ENCODE results near the gene SPAG6.
"Not testable (repeated sequence)": the region's sequence is repeated elsewhere in the genome, so short reads cannot be mapped to it uniquely, and the experiment has no call there.

SPAG6 gene

DNA sequence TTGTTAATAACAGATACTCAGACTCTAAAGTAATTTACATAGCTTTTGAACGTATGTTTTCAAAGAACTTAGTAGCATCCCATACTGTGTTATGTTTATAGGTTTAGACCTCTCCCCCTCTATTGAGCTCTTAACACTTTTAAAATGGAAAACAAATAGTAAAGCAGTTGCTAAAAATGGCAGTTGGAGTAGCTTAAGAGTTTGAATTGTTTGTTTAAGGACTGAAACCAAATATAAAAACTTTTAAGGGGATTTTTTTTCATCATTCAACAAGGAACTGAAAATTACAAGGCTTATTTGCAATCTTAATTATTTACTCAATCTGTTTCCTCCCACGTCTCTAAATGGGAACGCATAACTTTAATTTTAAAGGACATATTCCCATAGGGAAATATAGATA lies 1.6 kb upstream of the SPAG6 start:
- DNase-seq, result no peak

- DNase-seq, result no peak
Measured at GRCh38 chr10:22344249-22344648, 1.0 kb upstream of the SPAG6 start.

DNA sequence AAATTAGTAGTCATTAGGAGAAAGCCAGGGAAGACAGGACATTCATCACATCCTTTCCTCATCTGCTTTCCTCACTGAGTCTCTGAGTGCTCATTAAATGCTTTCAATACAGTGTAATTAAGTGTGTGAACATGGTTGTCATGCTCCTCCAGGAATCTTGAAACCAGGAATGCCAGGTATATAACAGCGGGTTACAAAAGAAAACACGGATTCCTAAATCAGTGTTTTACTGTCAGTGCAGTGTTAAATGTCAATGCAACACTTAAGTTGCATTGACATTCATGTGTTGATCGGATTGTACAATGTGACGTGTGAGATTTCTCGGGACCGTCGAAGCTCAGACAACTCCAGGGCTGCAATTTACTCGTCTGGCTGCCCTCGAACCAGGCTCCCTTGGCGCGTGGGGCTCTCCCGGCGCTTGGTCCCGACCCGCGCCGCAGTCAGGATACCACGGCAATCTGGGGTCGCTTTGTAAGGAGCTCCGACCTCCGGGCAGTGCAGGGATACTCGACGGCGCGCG lies 455 bp upstream of the SPAG6 start:
- no peak for DNase-seq

DNA sequence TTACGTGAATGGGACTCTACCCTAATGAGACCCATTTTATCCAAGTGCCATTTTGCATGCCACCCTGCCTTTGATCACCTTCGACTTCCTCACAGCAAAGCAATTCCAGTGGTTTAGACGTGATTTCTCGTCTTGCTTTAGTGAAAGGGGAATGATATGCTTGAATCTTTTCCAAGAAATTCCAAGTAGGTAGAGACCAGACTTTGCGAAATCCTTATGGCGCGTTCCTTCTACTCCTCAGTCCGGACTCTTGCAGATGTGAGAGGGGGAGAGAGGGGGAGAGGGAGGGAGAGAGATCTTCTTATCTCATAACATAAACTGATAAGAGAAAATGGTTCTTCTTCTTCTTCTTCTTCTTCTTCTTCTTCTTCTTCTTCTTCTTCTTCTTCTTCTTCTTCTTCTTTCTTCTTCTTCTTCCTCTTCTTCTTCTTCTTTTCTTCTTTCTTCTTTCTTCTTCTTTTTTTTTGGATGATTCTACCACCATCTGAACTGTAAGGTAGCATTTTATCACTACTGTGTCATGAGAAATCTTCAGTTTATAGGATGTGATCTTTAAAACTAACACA lies 883 bp downstream of the SPAG6 start:
- DNase-seq, result no peak

- DNase-seq, result no peak
Measured at GRCh38 chr10:22349755-22350154, 4.5 kb downstream of the SPAG6 start.

DNA sequence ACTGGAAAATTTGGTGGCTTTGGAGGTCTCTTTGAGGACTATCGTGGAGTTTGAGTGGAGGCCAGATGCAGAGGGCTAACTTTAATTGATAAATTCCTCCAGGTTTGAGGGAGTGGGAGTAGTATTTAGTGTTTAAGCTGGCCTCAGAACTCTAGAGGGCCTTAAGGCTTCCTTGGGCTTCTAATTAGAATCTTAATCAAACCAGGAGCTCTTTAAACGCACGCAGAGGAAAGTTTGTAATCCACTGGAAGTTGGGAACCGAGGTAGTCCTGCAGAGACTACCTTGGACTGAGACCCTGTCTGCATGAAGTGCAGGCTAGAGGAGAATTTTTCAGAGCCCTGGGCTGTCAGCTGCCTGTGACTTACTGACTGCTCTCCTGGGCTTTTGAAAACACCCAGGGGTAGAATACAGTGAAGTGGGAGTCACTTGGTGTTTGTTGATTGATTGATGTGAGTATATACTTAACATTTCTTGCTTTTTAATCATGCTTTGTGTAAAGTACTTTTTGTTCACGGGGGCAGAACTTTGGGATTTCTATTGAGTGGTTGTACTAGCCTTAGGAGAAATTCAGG lies 5.9 kb downstream of the SPAG6 start:
- DNase-seq, result no peak

DNA sequence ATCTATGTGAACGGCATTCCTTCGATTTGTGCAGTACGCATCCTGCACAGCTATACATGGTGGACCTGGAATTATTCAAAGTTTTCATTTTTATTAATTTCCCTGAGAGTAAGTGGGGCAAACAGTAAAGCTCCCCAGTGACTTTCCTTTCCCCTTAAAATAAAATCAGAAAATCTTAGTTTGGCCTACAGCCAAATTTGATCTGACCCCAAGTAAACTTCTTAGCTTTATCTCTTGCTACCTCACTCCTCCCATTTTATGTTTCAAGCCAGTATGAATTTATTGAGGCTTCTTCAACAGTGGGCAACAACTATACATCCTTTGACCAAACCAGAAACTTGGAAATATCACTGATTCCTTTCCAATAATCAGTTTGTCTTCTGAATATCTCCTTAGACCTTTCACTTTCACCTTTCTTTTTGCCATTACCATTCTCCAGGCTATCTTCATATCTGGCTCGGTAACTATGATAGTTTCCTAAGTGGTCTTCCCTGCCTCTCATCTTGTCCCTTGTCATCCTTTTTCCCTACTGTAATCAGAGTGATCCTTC lies 11.1 kb downstream of the SPAG6 start:
- DNase-seq, result no peak

DNA sequence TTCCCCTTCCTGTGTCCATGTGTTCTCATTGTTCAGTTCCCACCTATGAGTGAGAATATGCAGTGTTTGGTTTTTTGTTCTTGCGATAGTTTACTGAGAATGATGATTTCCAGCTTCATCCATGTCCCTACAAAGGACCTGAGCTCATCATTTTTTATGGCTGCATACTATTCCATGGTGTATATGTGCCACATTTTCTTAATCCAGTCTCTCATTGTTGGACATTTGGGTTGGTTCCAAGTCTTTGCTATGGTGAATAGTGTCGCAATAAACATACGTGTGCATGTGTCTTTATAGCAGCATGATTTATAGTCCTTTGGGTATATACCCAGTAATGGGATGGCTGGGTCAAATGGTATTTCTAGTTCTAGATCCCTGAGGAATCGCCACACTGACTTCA lies 12.5 kb downstream of the SPAG6 start:
- DNase-seq, result not testable (repeated sequence)

DNA sequence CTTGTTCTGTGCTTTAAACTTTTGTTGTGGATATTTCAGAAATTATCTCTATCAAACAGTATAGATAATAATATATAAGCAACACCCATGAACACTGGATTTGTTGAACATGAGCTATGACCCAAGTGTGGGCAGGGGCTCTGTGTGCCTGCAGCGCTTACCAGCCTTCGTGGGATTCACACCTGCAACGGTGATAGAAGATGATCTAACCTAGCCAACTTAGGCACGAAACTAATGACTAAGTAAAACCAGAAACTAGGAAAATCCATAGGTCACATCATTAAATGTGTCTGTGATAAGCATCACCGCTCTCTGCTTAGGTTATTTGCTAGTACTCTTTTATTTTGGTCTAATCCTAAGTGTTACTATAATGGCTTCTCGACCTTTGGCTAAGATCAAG lies 18.0 kb downstream of the SPAG6 start:
- no peak for DNase-seq

GRCh38 chr10:22364407-22365140 lies 19.3 kb downstream of the SPAG6 start:
- no peak for DNase-seq

DNA sequence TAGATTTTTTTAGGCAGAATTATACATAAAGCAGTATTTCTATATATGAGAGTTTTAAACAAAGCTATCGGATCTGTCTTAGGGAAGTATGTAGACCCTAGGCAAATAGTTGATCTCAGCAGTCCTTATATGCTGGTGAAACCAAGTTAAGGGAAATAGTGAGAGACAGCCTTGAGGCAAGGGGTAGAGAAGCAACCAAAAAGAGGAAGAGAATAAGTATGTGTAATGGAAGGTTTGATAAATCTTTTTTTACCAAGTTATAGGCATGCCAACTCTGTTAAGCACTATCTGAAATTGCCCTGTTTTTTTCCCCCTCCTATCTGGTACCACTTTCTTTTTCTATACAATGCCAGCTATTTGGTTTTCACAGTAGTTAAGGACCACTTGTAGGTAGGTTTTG lies 19.9 kb downstream of the SPAG6 start:
- no peak for DNase-seq

DNA sequence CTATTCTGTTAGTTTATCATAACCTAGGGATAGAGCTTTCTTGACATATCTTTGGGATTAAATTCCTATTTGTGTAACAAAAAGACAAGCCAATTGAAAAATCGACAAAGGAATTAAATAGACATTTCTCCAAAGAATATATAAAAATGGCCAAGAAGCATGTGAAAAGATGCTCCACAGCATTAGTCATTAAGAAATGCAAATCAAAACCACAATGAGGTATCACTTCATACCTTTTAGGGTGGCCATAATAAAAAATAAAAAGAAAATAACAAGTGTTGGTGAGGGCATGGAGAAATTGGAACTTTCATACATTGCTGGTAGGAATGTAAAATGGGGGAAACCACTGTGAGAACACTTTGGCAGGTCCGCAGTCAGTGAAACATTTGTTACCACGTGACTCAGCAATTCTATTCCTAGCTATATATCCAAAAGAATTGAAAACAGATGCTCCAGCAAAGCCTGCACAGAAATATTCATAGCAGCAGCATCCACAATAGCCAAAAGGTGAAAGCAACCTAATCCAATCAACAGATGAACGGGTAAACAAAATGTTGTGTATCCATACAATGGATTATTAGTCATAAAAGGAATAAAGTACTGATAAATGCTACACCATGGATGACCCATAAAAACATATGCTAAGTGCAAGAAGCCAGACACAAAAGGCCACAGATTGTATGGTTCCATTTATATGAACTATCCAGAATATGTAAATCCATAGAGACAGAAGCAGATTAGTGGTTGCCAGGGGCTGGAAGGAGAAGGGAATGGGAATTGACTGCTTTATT lies 20.5 kb downstream of the SPAG6 start:
- no peak for DNase-seq

- no peak for DNase-seq
Measured at GRCh38 chr10:22366435-22366703, 21.1 kb downstream of the SPAG6 start.

- no peak for DNase-seq
Measured at GRCh38 chr10:22366771-22367170, 21.5 kb downstream of the SPAG6 start.

DNA sequence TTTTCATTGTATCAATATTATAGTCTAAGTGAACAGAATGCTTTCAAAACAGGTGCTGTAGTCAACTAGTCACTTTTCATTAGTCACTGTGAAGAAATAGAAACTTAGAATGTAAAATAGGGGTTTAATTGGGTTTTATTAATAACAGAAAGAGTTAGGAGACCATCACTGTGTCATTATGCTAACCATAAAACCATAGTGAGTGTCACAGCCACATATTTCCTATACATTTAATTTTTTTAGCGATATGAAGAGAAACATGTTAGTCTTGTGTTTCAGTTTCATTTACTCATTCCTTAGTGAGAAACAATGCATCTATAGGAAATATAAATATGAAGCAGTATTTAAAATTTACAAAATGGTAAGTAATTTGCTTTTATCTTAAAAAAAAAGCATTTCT lies 22.2 kb downstream of the SPAG6 start:
- no peak for DNase-seq

DNA sequence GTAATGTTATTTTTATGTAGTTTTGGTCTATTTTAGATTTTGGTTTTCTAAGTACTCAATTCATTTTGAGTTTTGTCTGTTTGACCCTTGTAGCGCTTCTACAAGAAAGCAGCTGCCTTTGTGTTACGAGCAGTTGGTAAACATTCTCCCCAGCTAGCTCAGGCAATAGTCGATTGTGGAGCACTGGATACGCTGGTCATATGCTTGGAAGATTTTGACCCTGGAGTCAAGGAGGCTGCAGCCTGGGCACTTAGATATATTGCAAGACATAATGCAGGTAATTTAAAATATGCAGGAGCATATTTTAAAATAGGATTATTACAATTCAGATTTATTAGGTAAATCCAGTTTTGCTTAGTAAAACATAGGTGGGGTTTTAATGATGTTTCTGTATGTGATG lies 23.1 kb downstream of the SPAG6 start:
- DNase-seq, result no peak

DNA sequence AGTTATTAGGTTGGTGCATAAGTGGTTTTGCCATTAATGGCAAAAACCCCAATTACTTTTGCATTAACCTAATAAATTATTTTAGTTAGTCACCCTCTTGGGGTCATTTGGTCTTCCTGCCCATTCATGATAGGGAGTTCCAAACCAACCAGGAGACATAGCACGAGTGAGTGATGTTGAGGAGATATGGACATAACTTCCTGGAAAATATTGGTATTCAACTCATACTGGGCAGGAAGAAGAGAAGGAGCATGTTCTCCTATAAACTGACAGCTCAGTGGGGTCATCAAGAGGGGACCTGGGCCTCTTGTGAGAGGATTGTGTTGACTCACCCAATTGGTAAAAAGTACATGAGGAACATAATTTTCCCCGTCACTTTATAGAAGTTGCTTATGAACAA lies 23.7 kb downstream of the SPAG6 start:
- DNase-seq, result no peak

DNA sequence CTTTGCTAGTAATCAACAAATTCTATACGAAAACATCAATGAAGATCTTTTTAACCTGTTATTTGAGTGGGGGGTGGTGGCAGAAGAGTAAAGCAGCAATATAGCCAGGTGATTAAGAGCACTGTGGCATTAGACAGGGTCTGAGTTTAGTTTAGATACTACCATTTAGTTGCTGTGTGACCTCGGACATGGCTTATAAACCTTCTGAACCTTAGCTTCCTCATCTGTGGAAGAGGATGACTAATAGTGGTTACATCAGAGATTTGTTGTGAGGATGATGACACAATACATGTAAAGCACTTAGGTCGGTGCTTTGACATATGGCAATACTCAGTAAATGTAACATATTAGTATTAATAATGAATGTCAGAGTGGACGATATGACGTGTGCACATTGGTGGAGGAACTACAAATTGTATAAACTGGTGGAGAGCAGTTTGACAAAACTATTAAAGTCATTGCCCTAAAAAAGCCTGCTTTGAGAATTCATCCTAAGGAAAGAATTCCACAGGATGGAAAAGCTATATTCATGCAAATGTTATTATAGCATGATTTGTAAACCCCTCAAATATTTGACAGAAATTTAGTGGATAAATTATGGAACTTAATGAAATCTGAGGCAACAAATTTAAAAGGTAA lies 24.3 kb downstream of the SPAG6 start:
- DNase-seq, result no peak

DNA sequence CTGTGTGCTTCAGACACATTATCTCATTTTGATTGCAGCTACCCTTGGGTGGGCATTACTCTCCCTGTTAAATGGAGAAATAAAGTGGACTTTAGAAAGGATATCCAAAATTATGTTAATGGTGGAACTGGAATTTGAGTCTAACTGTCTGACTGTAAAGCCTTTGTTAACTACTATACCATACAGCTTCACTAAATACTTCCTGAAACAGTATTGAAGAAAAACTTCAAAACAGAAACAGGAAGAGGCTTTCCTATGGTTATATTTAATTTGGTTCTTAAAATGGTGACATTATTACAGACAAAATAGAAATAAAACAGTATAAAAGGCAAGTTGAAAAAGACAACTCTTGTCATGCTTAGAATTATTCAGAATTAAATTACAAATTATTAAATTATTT lies 25.0 kb downstream of the SPAG6 start:
- DNase-seq, result no peak

DNA sequence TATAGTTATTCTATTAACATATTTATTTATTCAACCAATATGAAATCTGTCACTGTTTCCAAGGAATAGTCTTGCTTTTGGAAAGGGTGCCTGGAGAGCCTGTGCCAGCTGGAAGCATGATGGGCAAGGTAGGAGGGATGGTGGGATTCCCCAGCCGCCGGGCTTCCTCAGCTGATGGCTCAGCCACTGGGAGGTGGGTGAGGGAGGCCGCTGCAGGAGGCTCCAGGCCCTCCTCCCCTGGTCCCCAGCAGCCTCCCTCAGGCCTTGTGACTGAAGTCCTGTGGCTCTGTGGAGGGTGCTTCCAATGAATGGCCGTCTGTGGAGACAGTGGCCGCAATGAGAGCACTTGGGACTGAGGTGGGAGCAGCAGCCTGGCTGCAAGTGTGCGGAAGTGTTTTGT lies 27.0 kb downstream of the SPAG6 start:
- no peak for DNase-seq

- no peak for DNase-seq
Measured at GRCh38 chr10:22372917-22373316, 27.6 kb downstream of the SPAG6 start.

GRCh38 chr10:22374489-22375126 lies 29.3 kb downstream of the SPAG6 start:
- DNase-seq, result no peak

DNA sequence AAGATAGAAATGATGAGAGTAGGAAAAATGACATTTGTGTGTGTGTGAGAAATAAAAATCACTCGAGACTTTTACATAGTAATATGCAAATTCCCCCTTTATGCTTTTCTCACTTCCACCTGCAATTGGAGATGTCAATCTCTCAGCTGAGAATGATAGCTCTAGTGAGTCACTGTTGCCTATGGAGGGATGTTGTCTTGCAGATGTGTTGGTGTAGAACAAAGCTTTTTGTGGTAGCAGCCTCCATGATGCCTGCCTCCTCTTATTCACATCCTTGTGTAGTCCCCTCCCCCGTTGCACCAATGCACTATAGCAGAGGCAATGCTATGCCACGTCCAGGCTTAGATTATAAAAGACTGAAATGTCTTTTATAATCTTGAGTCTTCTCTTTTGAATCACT lies 33.8 kb downstream of the SPAG6 start:
- DNase-seq, result no peak
